DMS114 treated with DMSO at 0.1 percent for 48 hours (cell line): ENCODE measurements around the gene CAPN2.
A peak's percentile ranks its signal among the peaks of the same experiment; 100 is the strongest.
"Not testable (repeated sequence)": the region's sequence is repeated elsewhere in the genome, so short reads cannot be mapped to it uniquely, and the experiment has no call there.

Source experiments
- DNase-seq: peaks from one replicate; lab custom pipeline; 2025; ENCODE audit not compliant: unreplicated experiment; lab: John Stamatoyannopoulos, UW

CAPN2 gene

GRCh38 chr1:223784541-223784940, 72.2 kb downstream of the CAPN2 start:
- no peak for DNase-seq

- DNase-seq, result no peak
These were observed 73.5 kb downstream of the CAPN2 start for GRCh38 chr1:223785808-223786207.

GRCh38 chr1:223788746-223789415, 76.5 kb downstream of the CAPN2 start:
- no peak for DNase-seq

- no peak for DNase-seq
These were observed 79.7 kb downstream of the CAPN2 start for GRCh38 chr1:223792046-223792445.

- no peak for DNase-seq
These were observed 81.4 kb downstream of the CAPN2 start for GRCh38 chr1:223793716-223794115.

GRCh38 chr1:223794136-223794880, 82.0 kb downstream of the CAPN2 start:
- DNase-seq, result no peak

GRCh38 chr1:223796210-223796609, 83.9 kb downstream of the CAPN2 start:
- no peak for DNase-seq

- DNase-seq, result no peak
These were observed 89.7 kb downstream of the CAPN2 start for GRCh38 chr1:223802032-223802431.

- no peak for DNase-seq
These were observed 90.3 kb downstream of the CAPN2 start for GRCh38 chr1:223802602-223803001.

GRCh38 chr1:223803211-223803610, 90.9 kb downstream of the CAPN2 start:
- DNase-seq, result no peak

- DNase-seq, result not testable (repeated sequence)
These were observed 97.6 kb downstream of the CAPN2 start for GRCh38 chr1:223809905-223810304.

GRCh38 chr1:223810586-223810985, 98.2 kb downstream of the CAPN2 start:
- DNase-seq, result no peak

- peak; percentile 28 for DNase-seq
These were observed 99.3 kb downstream of the CAPN2 start for GRCh38 chr1:223811634-223812101.

GRCh38 chr1:223813645-223814044, 101.3 kb downstream of the CAPN2 start:
- no peak for DNase-seq

- DNase-seq, result no peak
These were observed 102.9 kb downstream of the CAPN2 start for GRCh38 chr1:223815020-223815853.

- no peak for DNase-seq
These were observed 103.5 kb downstream of the CAPN2 start for GRCh38 chr1:223815865-223816264.

GRCh38 chr1:223817265-223817664, 104.9 kb downstream of the CAPN2 start:
- not testable (repeated sequence) for DNase-seq

- no peak for DNase-seq
These were observed 107.6 kb downstream of the CAPN2 start for GRCh38 chr1:223819730-223820514.

GRCh38 chr1:223820515-223820858, 108.1 kb downstream of the CAPN2 start:
- no peak for DNase-seq

- no peak for DNase-seq
These were observed 108.6 kb downstream of the CAPN2 start for GRCh38 chr1:223820971-223821370.

- DNase-seq, result no peak
These were observed 111.9 kb downstream of the CAPN2 start for GRCh38 chr1:223824287-223824686.
